Erythroblast (primary cell): ENCODE data around the gene PGPEP1.

ENCODE experiments used
- GATA1 ChIP-seq: IDR thresholded peaks from 2 replicates; pipeline ENCODE4 v1.6.1; 2011; ENCODE audit warnings: low read depth, mild to moderate bottlenecking, control low read depth, low read length, moderate library complexity
- POLR2A ChIP-seq: IDR thresholded peaks from 2 replicates; pipeline ENCODE4 v1.6.1; 2011; ENCODE audit warnings: mild to moderate bottlenecking, low read length

DNA sequence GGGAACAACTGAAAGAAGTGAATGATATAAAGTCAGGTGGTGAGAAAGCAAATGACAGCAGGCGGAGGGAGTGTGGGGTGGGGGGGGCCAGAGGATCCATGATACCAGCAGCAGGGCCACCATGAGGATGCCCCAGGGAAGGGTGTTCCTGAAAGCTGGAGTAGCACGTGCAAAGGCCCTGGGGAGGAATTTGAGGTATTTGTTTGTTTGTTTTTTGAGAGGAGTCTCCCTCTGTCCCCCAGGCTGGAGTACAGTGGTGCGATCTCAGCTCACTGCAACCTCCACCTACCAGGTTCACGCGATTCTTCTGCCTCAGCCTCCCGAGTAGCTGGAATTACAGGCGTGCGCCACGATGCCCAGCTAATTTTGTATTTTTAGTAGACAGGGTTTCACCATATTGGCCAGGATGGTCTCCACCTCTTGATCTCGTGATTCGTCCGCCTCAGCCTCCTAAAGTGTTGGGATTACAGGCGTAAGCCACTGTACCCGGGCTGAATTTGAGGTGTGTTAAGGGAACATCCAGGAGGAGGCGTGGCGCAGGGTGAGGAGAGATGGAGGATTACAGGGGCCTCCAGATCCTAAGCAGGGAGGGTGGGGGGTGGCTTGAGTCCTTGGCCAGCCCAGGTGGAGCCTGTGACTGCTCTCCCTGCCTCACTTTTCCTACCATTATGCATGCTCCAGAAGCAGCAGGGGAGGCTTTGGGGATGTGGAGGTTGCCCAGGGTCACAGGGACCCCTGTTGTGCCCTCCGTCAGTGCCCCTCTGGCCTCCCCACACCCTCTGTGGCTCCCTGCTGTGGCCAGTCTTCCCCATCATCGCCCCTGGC lies 46.5 kb upstream of the PGPEP1 start:
- TF ChIP-seq POLR2A (no peak), GATA1 (no peak)
